Heart left ventricle (tissue), 13 donors: Measurements from ENCODE around the gene MGST2.

Source experiments
- CTCF ChIP-seq, 12 donors: fragments of 200-600 bp; sonication (generic) in 4 of 12; IDR thresholded peaks; one replicate each; pipeline versions ENCODE4 v1.5.0 to v1.8.0; 2018 to 2022; ENCODE audit warnings: antibody characterized with exemption in 12 of 12, mild to moderate bottlenecking in 5 of 12
- POLR2A ChIP-seq, 2 donors: fragments of 450-650 bp; IDR thresholded peaks; one replicate each; pipeline ENCODE4 v1.6.1; 2017; ENCODE audit warnings: antibody characterized with exemption in 2 of 2, mild to moderate bottlenecking in 2 of 2, moderate library complexity in 2 of 2
- donor health status: ischemic (EF 13 %, LVEDD 7.1; RV severe dilation, severe dysfunction).
- donor health status: DM: no; HTN: yes; CAD: no.
- donor health status: DM: no; HTN: no; CAD: no.
- donor health status: ischemic (EF 25% LVEDD 6.9; RV normal size, moderate dysfunction).
- donor health status: ischemic (EF 25% LVEDD 5.7; RV mildly dilated, moderate dysfunction).
- donor health status: ischemic (EF 35%, LVEDD 5.7; RV mildly dilated, moderate dysfunction).
- donor health status: nonischemic (EF 11% LVEDD 7.7; RV severe dilation, severe dysfunction).
- donor health status: DM: yes; HTN: yes; CAD: no.
- donor health status: PGD.
- donor health status: ischemic (EF 29% LVEDD 5.4; RV normal size, mild dysfunction).
- donor health status: nonischemic (EF 23%, LVEDD 6.1; RV moderate dilation, normal function).

GRCh38 chr4:139655116-139655515 lies 10.5 kb upstream of the MGST2 start:
- peak in 11 of 12 donors; percentile 6 to 49 (median 27) for TF ChIP-seq CTCF (IDR thresholded peaks at IDR 0.05)
- TF ChIP-seq POLR2A (IDR thresholded peaks at IDR 0.05), result no peak
